ENCODE data around the gene CELF2. TPM values are rescaled to one million over a fixed set of nuclear protein-coding genes. Genes with fewer than 3 reads are reported as not detected.

The CELF2 gene
- polyA plus RNA-seq, 1 donor from 2014 or later = 55.5 TPM

DNA sequence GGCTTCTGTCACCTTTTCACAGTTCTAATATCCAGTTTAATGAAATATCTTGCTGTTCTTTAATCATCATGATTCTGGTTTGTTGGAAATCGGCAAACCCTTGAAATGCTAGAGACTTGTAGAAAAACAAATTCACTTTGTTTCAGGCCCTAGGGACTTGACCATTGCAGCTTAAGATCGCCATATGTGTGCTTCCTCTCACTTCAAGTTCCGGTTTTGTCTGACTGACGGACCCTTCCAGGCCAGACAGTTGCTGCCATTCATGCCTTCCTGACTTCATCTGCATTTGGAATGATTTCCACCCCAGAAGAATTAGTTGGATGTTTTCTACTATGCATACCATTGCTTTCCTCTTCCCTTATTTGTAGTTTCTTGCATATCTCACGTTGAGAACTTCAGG is 125.6 kb downstream of the CELF2 start:
- no peaks in the 10 kb centered on the region for H3K9me3 ChIP-seq (ENCODE audit: low read length)
- no peaks in the 10 kb centered on the region for H3K9me2 ChIP-seq (ENCODE audit: insufficient read depth, low read length)
- H3K9ac ChIP-seq (ENCODE audit: low read length) = no peak overlapping the region
- TF ChIP-seq EZH2 (IDR thresholded peaks at IDR 0.05; ENCODE audit: borderline replicate concordance, insufficient read depth, low read length, poor library complexity, severe bottlenecking) = no peak
- TF ChIP-seq EP300 (conservative IDR thresholded peaks at IDR 0.05; ENCODE audit: poor library complexity, severe bottlenecking) = no peak
- TF ChIP-seq REST (IDR thresholded peaks at IDR 0.05; ENCODE audit: borderline replicate concordance) = no peak
- no peak for TF ChIP-seq SMC3 (conservative IDR thresholded peaks at IDR 0.05; ENCODE audit: poor library complexity)
- TF ChIP-seq MXI1 (conservative IDR thresholded peaks at IDR 0.05; ENCODE audit: poor library complexity, severe bottlenecking) = no peak
- TF ChIP-seq TAF1 (IDR thresholded peaks at IDR 0.05; ENCODE audit: low read depth) = no peak
- TF ChIP-seq, protein P1, sequence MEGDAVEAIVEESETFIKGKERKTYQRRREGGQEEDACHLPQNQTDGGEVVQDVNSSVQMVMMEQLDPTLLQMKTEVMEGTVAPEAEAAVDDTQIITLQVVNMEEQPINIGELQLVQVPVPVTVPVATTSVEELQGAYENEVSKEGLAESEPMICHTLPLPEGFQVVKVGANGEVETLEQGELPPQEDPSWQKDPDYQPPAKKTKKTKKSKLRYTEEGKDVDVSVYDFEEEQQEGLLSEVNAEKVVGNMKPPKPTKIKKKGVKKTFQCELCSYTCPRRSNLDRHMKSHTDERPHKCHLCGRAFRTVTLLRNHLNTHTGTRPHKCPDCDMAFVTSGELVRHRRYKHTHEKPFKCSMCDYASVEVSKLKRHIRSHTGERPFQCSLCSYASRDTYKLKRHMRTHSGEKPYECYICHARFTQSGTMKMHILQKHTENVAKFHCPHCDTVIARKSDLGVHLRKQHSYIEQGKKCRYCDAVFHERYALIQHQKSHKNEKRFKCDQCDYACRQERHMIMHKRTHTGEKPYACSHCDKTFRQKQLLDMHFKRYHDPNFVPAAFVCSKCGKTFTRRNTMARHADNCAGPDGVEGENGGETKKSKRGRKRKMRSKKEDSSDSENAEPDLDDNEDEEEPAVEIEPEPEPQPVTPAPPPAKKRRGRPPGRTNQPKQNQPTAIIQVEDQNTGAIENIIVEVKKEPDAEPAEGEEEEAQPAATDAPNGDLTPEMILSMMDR (IDR thresholded peaks at IDR 0.05; ENCODE audit: poor library complexity, severe bottlenecking) = no peak
- TF ChIP-seq POLR2AphosphoS5 (IDR thresholded peaks at IDR 0.05) = no peak
- TF ChIP-seq RAD21 (conservative IDR thresholded peaks at IDR 0.05) = no peak
- H3K36me3 ChIP-seq (ENCODE audit: insufficient read depth, low read length) = no peaks in the 10 kb centered on the region
- H4K20me1 ChIP-seq (ENCODE audit: insufficient read depth) = no peaks in the 10 kb centered on the region
- no peak overlapping the region for H2AFZ ChIP-seq (ENCODE audit: low read depth, low read length)
- H3K27ac ChIP-seq (ENCODE audit: low read length) = no peak overlapping the region
- H3K4me2 ChIP-seq (ENCODE audit: low read length) = no peak overlapping the region
- no peaks in the 10 kb centered on the region for H3K27me3 ChIP-seq (ENCODE audit: insufficient read depth, low read depth, low read length)
- H3K79me2 ChIP-seq (replicated peaks; ENCODE audit: insufficient read depth, low read length) = no peaks in the 10 kb centered on the region
- H3F3A ChIP-seq (ENCODE audit: insufficient read depth, low read length, poor library complexity, severe bottlenecking) = no peaks in the 10 kb centered on the region
- H3K4me3 ChIP-seq (ENCODE audit: low read length) = no peak overlapping the region

DNA sequence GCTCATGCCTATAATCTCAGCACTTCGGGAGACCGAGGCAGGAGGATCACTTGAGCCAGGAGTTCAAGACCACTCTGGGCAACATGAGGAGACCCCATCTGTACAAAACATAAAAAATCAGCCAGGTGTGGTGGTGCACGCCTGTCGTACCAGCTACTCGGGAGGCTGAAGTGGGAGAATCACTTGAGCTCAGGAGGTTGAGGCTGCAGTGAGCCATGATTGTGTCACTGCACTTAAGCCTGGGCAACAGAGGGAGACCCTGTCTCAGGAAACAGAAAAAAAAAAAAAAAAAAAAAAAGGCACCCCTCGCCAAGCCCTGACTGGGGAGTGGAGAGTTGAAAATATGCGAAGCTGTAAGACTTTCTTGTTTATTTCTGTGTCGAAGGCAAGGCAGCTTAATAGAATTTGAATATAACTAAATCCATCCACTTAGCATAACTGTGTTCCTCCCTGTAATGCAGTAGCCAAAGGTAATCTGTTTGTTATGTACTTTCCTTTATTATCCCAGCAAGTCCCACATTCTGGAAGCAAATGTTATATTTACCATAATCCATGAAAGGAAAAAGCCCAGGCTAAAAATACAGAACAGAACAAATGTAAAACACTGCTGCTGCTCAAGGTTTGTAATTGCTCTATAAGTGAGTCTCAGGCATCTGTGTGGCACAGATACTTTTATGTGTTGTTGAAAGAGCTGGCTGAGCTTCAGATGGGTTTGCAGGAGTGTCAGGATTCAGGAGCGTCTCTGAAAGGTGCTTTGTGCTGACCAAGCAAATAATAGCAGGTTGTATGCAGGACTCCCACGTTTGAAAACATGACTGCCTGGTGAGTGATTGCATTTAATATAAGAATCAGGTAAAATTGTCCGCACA is 127.2 kb downstream of the CELF2 start:
- Histone ChIP-seq H3K27ac (ENCODE audit: low read length) (peak overlapping the region; percentile 66), H2AFZ (ENCODE audit: low read depth, low read length) (no peak overlapping the region), H3F3A (ENCODE audit: insufficient read depth, low read length, poor library complexity, severe bottlenecking) (no peaks in the 10 kb centered on the region), H3K27me3 (ENCODE audit: insufficient read depth, low read depth, low read length) (no peaks in the 10 kb centered on the region), H4K20me1 (ENCODE audit: insufficient read depth) (no peaks in the 10 kb centered on the region), H3K9ac (ENCODE audit: low read length) (peak overlapping the region; percentile 46), H3K4me2 (ENCODE audit: low read length) (peak overlapping the region; percentile 25), H3K9me2 (ENCODE audit: insufficient read depth, low read length) (no peaks in the 10 kb centered on the region), H3K4me3 (ENCODE audit: low read length) (peak overlapping the region; percentile 40), H3K9me3 (ENCODE audit: low read length) (no peaks in the 10 kb centered on the region), H3K79me2 (replicated peaks; ENCODE audit: insufficient read depth, low read length) (peaks cover 5% of the 10 kb centered on the region), H3K36me3 (ENCODE audit: insufficient read depth, low read length) (no peaks in the 10 kb centered on the region)
- TF ChIP-seq, protein P1 (IDR thresholded peaks at IDR 0.05; ENCODE audit: poor library complexity, severe bottlenecking) = no peak
- TF ChIP-seq POLR2AphosphoS5 (IDR thresholded peaks at IDR 0.05) = peak; percentile 54
